ENCODE measurements around the gene MBLAC2. TPM values are rescaled to one million over a fixed set of nuclear protein-coding genes. Genes with fewer than 3 reads are reported as not detected.

Gene MBLAC2
- total RNA-seq, 5 donors from 2014 or later (not counting 1 experiment from before 2014, with no cell fraction given), result 6.0 to 13.0 (median 9.8) TPM

- no peaks in the 10 kb centered on the region for H3K36me3 Mint-ChIP-seq
- Histone ChIP-seq H3K27me3 (replicated peaks in 1 of 2; ENCODE audit: control insufficient read depth in 2 of 2, extremely low read depth in 1 of 2, insufficient read depth in 2 of 2, low read length in 1 of 2) (no peaks in the 10 kb centered on the region), H3K9me3 (no peaks in the 10 kb centered on the region), H3K4me3 (ENCODE audit: control insufficient read depth in 1 of 2, extremely low read depth in 1 of 2, low read length in 1 of 2) (no peak overlapping the region), H3K4me1 (ENCODE audit: control insufficient read depth in 1 of 2, extremely low read depth in 1 of 2, insufficient read depth in 2 of 2, low read length in 2 of 2) (no peaks in the 10 kb centered on the region), H3K36me3 (ENCODE audit: control insufficient read depth in 2 of 2, extremely low read depth in 1 of 2, insufficient read depth in 1 of 2, low read length in 1 of 2) (no peaks in the 10 kb centered on the region), H3K27ac (ENCODE audit: low read length) (no peak overlapping the region)
- ChIA-PET CTCF (no interaction called here), POLR2A (no interaction called here)
- no peak overlapping the region for H3K4me3 Mint-ChIP-seq
- H3K27me3 Mint-ChIP-seq, result no peaks in the 10 kb centered on the region
- DNase-seq (no peak), ATAC-seq (replicated peaks in 1 of 4) (no peak)
- H3K27ac Mint-ChIP-seq, result no peak overlapping the region
- no peaks in the 10 kb centered on the region for H3K9me3 Mint-ChIP-seq
- WGBS (ENCODE audit: insufficient coverage), result no CpG with 5 or more reads among the region's 2 CpGs
- H3K4me1 Mint-ChIP-seq, result peaks cover 3 to 7% (median 7%) of the 10 kb centered on the region in 3 donors
Measured at GRCh38 chr5:90504743-90505142, 30.2 kb upstream of the MBLAC2 start.

- Mint-ChIP-seq H3K9me3 (no peaks in the 10 kb centered on the region), H3K27ac (no peak overlapping the region), H3K4me3 (no peak overlapping the region), H3K27me3 (no peaks in the 10 kb centered on the region), H3K36me3 (no peaks in the 10 kb centered on the region), H3K4me1 (peaks cover 3 to 7% (median 7%) of the 10 kb centered on the region in 3 donors)
- Histone ChIP-seq H3K27ac (ENCODE audit: low read length) (no peak overlapping the region), H3K4me1 (ENCODE audit: control insufficient read depth in 1 of 2, extremely low read depth in 1 of 2, insufficient read depth in 2 of 2, low read length in 2 of 2) (no peaks in the 10 kb centered on the region), H3K27me3 (replicated peaks in 1 of 2; ENCODE audit: control insufficient read depth in 2 of 2, extremely low read depth in 1 of 2, insufficient read depth in 2 of 2, low read length in 1 of 2) (no peaks in the 10 kb centered on the region), H3K9me3 (no peaks in the 10 kb centered on the region), H3K4me3 (ENCODE audit: control insufficient read depth in 1 of 2, extremely low read depth in 1 of 2, low read length in 1 of 2) (no peak overlapping the region), H3K36me3 (ENCODE audit: control insufficient read depth in 2 of 2, extremely low read depth in 1 of 2, insufficient read depth in 1 of 2, low read length in 1 of 2) (no peaks in the 10 kb centered on the region)
- no peak for ATAC-seq (replicated peaks in 1 of 4)
- no CpG with 5 or more reads among the region's 1 CpG for WGBS (ENCODE audit: insufficient coverage)
- ChIA-PET CTCF (interaction anchor here in 1 of 2 donors (0.7 kb wide), 1 partner anchor 61 kb away, joined by 3 read pairs; no protein-coding TSS in a partner anchor), POLR2A (interaction anchor here in 1 of 2 donors (0.6 kb wide), 1 partner anchor 8 kb away, joined by 4 read pairs; no protein-coding TSS in a partner anchor)
- DNase-seq, result no peak
Measured at GRCh38 chr5:90503596-90503995, 29.0 kb upstream of the MBLAC2 start.

GRCh38 chr5:90495146-90495545 lies 20.6 kb upstream of the MBLAC2 start:
- H3K4me3 ChIP-seq (ENCODE audit: control insufficient read depth in 1 of 2, extremely low read depth in 1 of 2, low read length in 1 of 2), result no peak overlapping the region
- Mint-ChIP-seq H3K27me3 (no peaks in the 10 kb centered on the region), H3K4me3 (no peak overlapping the region), H3K9me3 (peaks cover 0 to 3% (median 0%) of the 10 kb centered on the region in 3 donors), H3K36me3 (peaks cover 8% of the 10 kb centered on the region), H3K27ac (no peak overlapping the region), H3K4me1 (no peaks in the 10 kb centered on the region)
- no peaks in the 10 kb centered on the region for H3K4me1 ChIP-seq (ENCODE audit: control insufficient read depth in 1 of 2, extremely low read depth in 1 of 2, insufficient read depth in 2 of 2, low read length in 2 of 2)
- H3K36me3 ChIP-seq (ENCODE audit: control insufficient read depth in 2 of 2, extremely low read depth in 1 of 2, insufficient read depth in 1 of 2, low read length in 1 of 2), result no peaks in the 10 kb centered on the region
- ATAC-seq (replicated peaks in 1 of 4), result no peak
- ChIA-PET POLR2A (no interaction called here), CTCF (no interaction called here)
- no peak overlapping the region for H3K27ac ChIP-seq (ENCODE audit: low read length)
- H3K27me3 ChIP-seq (replicated peaks in 1 of 2; ENCODE audit: control insufficient read depth in 2 of 2, extremely low read depth in 1 of 2, insufficient read depth in 2 of 2, low read length in 1 of 2), result no peaks in the 10 kb centered on the region
- no peak for DNase-seq
- no CpG with 5 or more reads among the region's 1 CpG for WGBS (ENCODE audit: insufficient coverage)
- no peaks in the 10 kb centered on the region for H3K9me3 ChIP-seq

GRCh38 chr5:90494043-90494442 lies 19.5 kb upstream of the MBLAC2 start:
- peaks cover 8% of the 10 kb centered on the region for H3K36me3 Mint-ChIP-seq
- no peaks in the 10 kb centered on the region for H3K36me3 ChIP-seq (ENCODE audit: control insufficient read depth in 2 of 2, extremely low read depth in 1 of 2, insufficient read depth in 1 of 2, low read length in 1 of 2)
- H3K4me3 ChIP-seq (ENCODE audit: control insufficient read depth in 1 of 2, extremely low read depth in 1 of 2, low read length in 1 of 2), result no peak overlapping the region
- H3K27ac ChIP-seq (ENCODE audit: low read length), result no peak overlapping the region
- POLR2A ChIA-PET, result no interaction called here
- ATAC-seq (replicated peaks in 1 of 4) (no peak), DNase-seq (no peak)
- CTCF ChIA-PET, result no interaction called here
- H3K4me3 Mint-ChIP-seq, result no peak overlapping the region
- H3K9me3 Mint-ChIP-seq, result peaks cover 0 to 3% (median 0%) of the 10 kb centered on the region in 3 donors
- no peaks in the 10 kb centered on the region for H3K9me3 ChIP-seq
- H3K27me3 Mint-ChIP-seq, result no peaks in the 10 kb centered on the region
- H3K27me3 ChIP-seq (replicated peaks in 1 of 2; ENCODE audit: control insufficient read depth in 2 of 2, extremely low read depth in 1 of 2, insufficient read depth in 2 of 2, low read length in 1 of 2), result no peaks in the 10 kb centered on the region
- no peak overlapping the region for H3K27ac Mint-ChIP-seq
- H3K4me1 ChIP-seq (ENCODE audit: control insufficient read depth in 1 of 2, extremely low read depth in 1 of 2, insufficient read depth in 2 of 2, low read length in 2 of 2), result no peaks in the 10 kb centered on the region
- no peaks in the 10 kb centered on the region for H3K4me1 Mint-ChIP-seq

GRCh38 chr5:90488791-90489190 lies 14.2 kb upstream of the MBLAC2 start:
- H3K4me3 Mint-ChIP-seq, result no peak overlapping the region
- Histone ChIP-seq H3K9me3 (no peaks in the 10 kb centered on the region), H3K36me3 (ENCODE audit: control insufficient read depth in 2 of 2, extremely low read depth in 1 of 2, insufficient read depth in 1 of 2, low read length in 1 of 2) (no peaks in the 10 kb centered on the region), H3K27ac (ENCODE audit: low read length) (no peak overlapping the region), H3K27me3 (replicated peaks in 1 of 2; ENCODE audit: control insufficient read depth in 2 of 2, extremely low read depth in 1 of 2, insufficient read depth in 2 of 2, low read length in 1 of 2) (no peaks in the 10 kb centered on the region), H3K4me3 (ENCODE audit: control insufficient read depth in 1 of 2, extremely low read depth in 1 of 2, low read length in 1 of 2) (no peak overlapping the region), H3K4me1 (ENCODE audit: control insufficient read depth in 1 of 2, extremely low read depth in 1 of 2, insufficient read depth in 2 of 2, low read length in 2 of 2) (no peaks in the 10 kb centered on the region)
- DNase-seq (no peak), ATAC-seq (replicated peaks in 1 of 4) (no peak)
- no peaks in the 10 kb centered on the region for H3K36me3 Mint-ChIP-seq
- WGBS (ENCODE audit: insufficient coverage), result no CpG with 5 or more reads among the region's 2 CpGs
- CTCF ChIA-PET, result interaction anchor here in 1 of 2 donors (0.6 kb wide), 1 partner anchor 10 kb away, joined by 3 read pairs; no protein-coding TSS in a partner anchor
- no peaks in the 10 kb centered on the region for H3K4me1 Mint-ChIP-seq
- no peaks in the 10 kb centered on the region for H3K27me3 Mint-ChIP-seq
- H3K27ac Mint-ChIP-seq, result no peak overlapping the region
- no peaks in the 10 kb centered on the region for H3K9me3 Mint-ChIP-seq
- POLR2A ChIA-PET, result no interaction called here

GRCh38 chr5:90484540-90484939 lies 10.0 kb upstream of the MBLAC2 start:
- no peaks in the 10 kb centered on the region for H3K36me3 Mint-ChIP-seq
- ChIA-PET POLR2A (no interaction called here), CTCF (no interaction called here)
- H3K9me3 ChIP-seq, result no peaks in the 10 kb centered on the region
- no CpG with 5 or more reads among the region's 3 CpGs for WGBS (ENCODE audit: insufficient coverage)
- H3K27me3 Mint-ChIP-seq, result no peaks in the 10 kb centered on the region
- DNase-seq (no peak), ATAC-seq (replicated peaks in 1 of 4) (no peak)
- H3K27me3 ChIP-seq (replicated peaks in 1 of 2; ENCODE audit: control insufficient read depth in 2 of 2, extremely low read depth in 1 of 2, insufficient read depth in 2 of 2, low read length in 1 of 2), result no peaks in the 10 kb centered on the region
- H3K4me3 Mint-ChIP-seq, result no peak overlapping the region
- H3K36me3 ChIP-seq (ENCODE audit: control insufficient read depth in 2 of 2, extremely low read depth in 1 of 2, insufficient read depth in 1 of 2, low read length in 1 of 2), result no peaks in the 10 kb centered on the region
- no peaks in the 10 kb centered on the region for H3K4me1 Mint-ChIP-seq
- no peak overlapping the region for H3K4me3 ChIP-seq (ENCODE audit: control insufficient read depth in 1 of 2, extremely low read depth in 1 of 2, low read length in 1 of 2)
- H3K9me3 Mint-ChIP-seq, result no peaks in the 10 kb centered on the region
- H3K27ac ChIP-seq (ENCODE audit: low read length), result no peak overlapping the region
- H3K4me1 ChIP-seq (ENCODE audit: control insufficient read depth in 1 of 2, extremely low read depth in 1 of 2, insufficient read depth in 2 of 2, low read length in 2 of 2), result no peaks in the 10 kb centered on the region
- H3K27ac Mint-ChIP-seq, result no peak overlapping the region

GRCh38 chr5:90483206-90483605 lies 8.6 kb upstream of the MBLAC2 start:
- CTCF ChIA-PET, result interaction anchor here in 1 of 2 donors (0.6 kb wide), 1 partner anchor 62 kb away, joined by 3 read pairs; no protein-coding TSS in a partner anchor
- no peaks in the 10 kb centered on the region for H3K36me3 ChIP-seq (ENCODE audit: control insufficient read depth in 2 of 2, extremely low read depth in 1 of 2, insufficient read depth in 1 of 2, low read length in 1 of 2)

More at GRCh38 chr5:90483206-90483605, 8.6 kb upstream of the MBLAC2 start:
- no peak for DNase-seq
- no peaks in the 10 kb centered on the region for H3K27me3 Mint-ChIP-seq
- no peak for ATAC-seq (replicated peaks in 1 of 4)
- H3K4me1 ChIP-seq (ENCODE audit: control insufficient read depth in 1 of 2, extremely low read depth in 1 of 2, insufficient read depth in 2 of 2, low read length in 2 of 2), result no peaks in the 10 kb centered on the region
- no peak overlapping the region for H3K4me3 Mint-ChIP-seq
- no peaks in the 10 kb centered on the region for H3K4me1 Mint-ChIP-seq
- H3K27ac Mint-ChIP-seq, result no peak overlapping the region
- H3K27me3 ChIP-seq (replicated peaks in 1 of 2; ENCODE audit: control insufficient read depth in 2 of 2, extremely low read depth in 1 of 2, insufficient read depth in 2 of 2, low read length in 1 of 2), result no peaks in the 10 kb centered on the region
- no peaks in the 10 kb centered on the region for H3K9me3 ChIP-seq
- no peak overlapping the region for H3K4me3 ChIP-seq (ENCODE audit: control insufficient read depth in 1 of 2, extremely low read depth in 1 of 2, low read length in 1 of 2)
- no peaks in the 10 kb centered on the region for H3K36me3 Mint-ChIP-seq
- POLR2A ChIA-PET, result interaction anchor here in 1 of 2 donors (0.6 kb wide), 1 partner anchor 688 kb away, joined by 3 read pairs; no protein-coding TSS in a partner anchor
- no peak overlapping the region for H3K27ac ChIP-seq (ENCODE audit: low read length)
- H3K9me3 Mint-ChIP-seq, result no peaks in the 10 kb centered on the region
- WGBS (ENCODE audit: insufficient coverage), result 90% methylated on average over 2 of the region's 8 CpGs

All from T-cell (primary cell).